ENCODE data around the gene GPR27.

DNA sequence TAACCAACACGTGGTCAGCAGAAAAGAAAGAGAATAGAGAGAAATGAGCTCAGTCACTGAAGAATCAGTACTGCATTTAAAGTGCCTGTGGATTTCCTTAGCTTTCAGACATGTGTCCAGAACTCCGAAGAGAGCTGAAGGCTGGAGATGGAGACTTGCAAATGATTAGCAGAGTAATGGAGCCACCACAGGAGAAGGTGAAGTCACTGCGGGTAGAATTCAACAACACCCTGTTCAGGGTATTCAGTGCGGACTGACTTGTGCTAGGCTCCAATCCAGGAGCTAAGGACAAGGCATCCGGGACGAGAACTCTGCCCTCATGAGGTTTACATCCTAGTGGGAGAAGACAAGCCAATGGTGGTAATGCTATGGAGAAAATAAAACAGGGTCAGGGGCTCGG lies 32.7 kb upstream of the GPR27 start:
- no peak for TF ChIP-seq CTCF (IDR thresholded peaks at IDR 0.05; ENCODE audit: poor library complexity)
- no peak for TF ChIP-seq EZH2 (IDR thresholded peaks at IDR 0.05; ENCODE audit: borderline replicate concordance)

Measured in hepatocyte (in vitro differentiated cells).